ENCODE data around the gene ZBTB7C.

DNA sequence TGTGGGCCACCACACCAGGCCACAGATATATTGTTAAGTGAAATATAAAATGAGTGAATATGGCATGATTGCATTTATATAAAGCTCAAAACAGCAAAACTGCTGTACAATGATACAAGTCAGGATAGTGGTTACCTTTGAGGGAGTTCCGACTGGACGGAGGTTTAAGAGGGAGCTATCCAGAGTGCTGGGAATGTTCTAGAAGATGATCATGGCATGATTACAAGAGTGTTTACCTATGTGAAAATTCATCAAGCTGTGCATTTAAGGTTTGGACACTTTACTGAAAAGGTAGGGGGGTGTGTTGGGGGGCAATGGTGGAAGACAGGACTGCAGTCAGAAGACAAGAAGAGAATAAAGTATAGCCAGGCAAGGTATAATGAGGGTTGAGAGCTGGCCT, 201.4 kb downstream of the ZBTB7C start:
- TF ChIP-seq CTCF (IDR thresholded peaks at IDR 0.05; ENCODE audit: borderline replicate concordance, extremely low read depth, low read length, poor library complexity, severe bottlenecking) (no peak), EZH2 (IDR thresholded peaks at IDR 0.05; ENCODE audit: borderline replicate concordance, low read depth, low read length, severe bottlenecking) (no peak)
